Measurements from ENCODE around the gene MTTP.

- TF ChIP-seq POLR2A (IDR thresholded peaks at IDR 0.05), result no peak
- TF ChIP-seq CTCF (IDR thresholded peaks at IDR 0.05), result no peak
Measured at GRCh38 chr4:99593781-99594641, 19.4 kb downstream of the MTTP start.

Measured in thyroid gland (tissue), 4 donors.